K562 (cell line): Measurements from ENCODE around the gene KCNJ10. TPM values are rescaled to one million over a fixed set of nuclear protein-coding genes. Genes with fewer than 3 reads are reported as not detected.

Source experiments
- polyA plus RNA-seq, 8 experiments: library from polyadenylated mRNA; depleted of rRNA in 4 of 8; stranded (reverse) in 5 of 8; unstranded in 3 of 8; fragments of >200 nt; fragmentation: Nextera tagmentation in 2 of 8; fragmentation: Illumina TruSeq in 1 of 8; extraction: Ambion mirVana in 2 of 8; extraction: Trizol in 1 of 8; gene quantifications; 2 replicates each; pipeline versions ENCODE4 v1.2.1 to v1.2.3, GENCODE V29; 2011 to 2014; ENCODE audit warnings: inconsistent platforms in 1 of 8, missing spikeins in 1 of 8
- total RNA-seq, 7 experiments: library from RNA; depleted of rRNA in 6 of 7; stranded (reverse); fragments of >200 nt in 6 of 7; fragmentation: Illumina TruSeq in 2 of 7; extraction: Trizol in 2 of 7; gene quantifications; 2 replicates each; pipeline versions ENCODE4 v1.2.1 to v1.2.3, GENCODE V29; 2011 to 2021; ENCODE audit warnings: low replicate concordance in 1 of 7

Gene KCNJ10
- total and polyA plus RNA-seq, 9 of the 15 experiments (the other 6 are each of a cell fraction or from before 2014, with no cell fraction given), result 0.06 to 0.11 TPM; not detected in 7

Other genes with a start within 250 kb of the KCNJ10 start
Only the 7 nearest of the 15 such genes appear.
- gene SLAMF9, start 115.9 kb downstream of the KCNJ10 start, total RNA-seq (2014; rRNA removed), result not detected in 2 replicates
- gene SLAMF9, start 115.9 kb downstream of the KCNJ10 start, total RNA-seq (2014; rRNA removed; fragmentation: Illumina TruSeq; extraction: Trizol), result not detected in 2 replicates
- gene SLAMF9, start 115.9 kb downstream of the KCNJ10 start, total RNA-seq (2015; rRNA removed; fragmentation: Illumina TruSeq; extraction: Trizol), result not detected in 2 replicates
- not detected in 2 replicates for gene SLAMF9, start 115.9 kb downstream of the KCNJ10 start, total RNA-seq (2021)
- 0.13 TPM in 1 of 2 replicates, not detected in the other for gene SLAMF9, start 115.9 kb downstream of the KCNJ10 start, polyA plus RNA-seq (2011; rRNA removed)
- gene SLAMF9, start 115.9 kb downstream of the KCNJ10 start, polyA plus RNA-seq (2014; fragmentation: Illumina TruSeq; extraction: Trizol), result 0.25 TPM in 1 of 2 replicates, not detected in the other
- gene SLAMF9, start 115.9 kb downstream of the KCNJ10 start, polyA plus RNA-seq (2014; fragmentation: Nextera tagmentation; extraction: Ambion mirVana), result under 1 TPM in 1 of 2 experiments, not detected in 1; 0.21 TPM
- not detected in 2 replicates for gene SLAMF9, start 115.9 kb downstream of the KCNJ10 start, polyA plus RNA-seq (2014; rRNA removed)
- gene PIGM, start 38.2 kb downstream of the KCNJ10 start, total RNA-seq (2014; rRNA removed), result 2.6 and 3.8 TPM in 2 replicates
- gene PIGM, start 38.2 kb downstream of the KCNJ10 start, total RNA-seq (2014; rRNA removed; fragmentation: Illumina TruSeq; extraction: Trizol), result 5.0 and 5.1 TPM in 2 replicates
- gene PIGM, start 38.2 kb downstream of the KCNJ10 start, total RNA-seq (2015; rRNA removed; fragmentation: Illumina TruSeq; extraction: Trizol), result 4.2 and 4.7 TPM in 2 replicates
- 4.0 and 4.3 TPM in 2 replicates for gene PIGM, start 38.2 kb downstream of the KCNJ10 start, total RNA-seq (2021)
- gene PIGM, start 38.2 kb downstream of the KCNJ10 start, polyA plus RNA-seq (2011; rRNA removed), result 4.7 and 5.1 TPM in 2 replicates
- 5.4 and 6.7 TPM in 2 replicates for gene PIGM, start 38.2 kb downstream of the KCNJ10 start, polyA plus RNA-seq (2014; fragmentation: Illumina TruSeq; extraction: Trizol)
- gene PIGM, start 38.2 kb downstream of the KCNJ10 start, polyA plus RNA-seq (2014; fragmentation: Nextera tagmentation; extraction: Ambion mirVana), result 1 to 10 TPM; 3.0 to 3.4 TPM
- 4.0 and 4.8 TPM in 2 replicates for gene PIGM, start 38.2 kb downstream of the KCNJ10 start, polyA plus RNA-seq (2014; rRNA removed)
- gene KCNJ9, start 11.4 kb upstream of the KCNJ10 start, total RNA-seq (2014; rRNA removed), result not detected in 2 replicates
- gene KCNJ9, start 11.4 kb upstream of the KCNJ10 start, total RNA-seq (2014; rRNA removed; fragmentation: Illumina TruSeq; extraction: Trizol), result not detected in 2 replicates
- not detected in 2 replicates for gene KCNJ9, start 11.4 kb upstream of the KCNJ10 start, total RNA-seq (2015; rRNA removed; fragmentation: Illumina TruSeq; extraction: Trizol)
- gene KCNJ9, start 11.4 kb upstream of the KCNJ10 start, total RNA-seq (2021), result not detected in 2 replicates
- not detected in 2 replicates for gene KCNJ9, start 11.4 kb upstream of the KCNJ10 start, polyA plus RNA-seq (2011; rRNA removed)
- gene KCNJ9, start 11.4 kb upstream of the KCNJ10 start, polyA plus RNA-seq (2014; fragmentation: Illumina TruSeq; extraction: Trizol), result not detected in 2 replicates
- not detected for gene KCNJ9, start 11.4 kb upstream of the KCNJ10 start, polyA plus RNA-seq (2014; fragmentation: Nextera tagmentation; extraction: Ambion mirVana)
- gene KCNJ9, start 11.4 kb upstream of the KCNJ10 start, polyA plus RNA-seq (2014; rRNA removed), result not detected in 2 replicates
- gene IGSF8, start 28.5 kb upstream of the KCNJ10 start, total RNA-seq (2014; rRNA removed), result 7.3 and 8.6 TPM in 2 replicates
- gene IGSF8, start 28.5 kb upstream of the KCNJ10 start, total RNA-seq (2014; rRNA removed; fragmentation: Illumina TruSeq; extraction: Trizol), result 0.93 and 1.4 TPM in 2 replicates
- 3.2 and 3.9 TPM in 2 replicates for gene IGSF8, start 28.5 kb upstream of the KCNJ10 start, total RNA-seq (2015; rRNA removed; fragmentation: Illumina TruSeq; extraction: Trizol)
- gene IGSF8, start 28.5 kb upstream of the KCNJ10 start, total RNA-seq (2021), result 11.7 and 12.5 TPM in 2 replicates
- 3.9 and 10.0 TPM in 2 replicates for gene IGSF8, start 28.5 kb upstream of the KCNJ10 start, polyA plus RNA-seq (2011; rRNA removed)
- 3.1 and 5.9 TPM in 2 replicates for gene IGSF8, start 28.5 kb upstream of the KCNJ10 start, polyA plus RNA-seq (2014; fragmentation: Illumina TruSeq; extraction: Trizol)
- under 1 TPM; 0.32 to 0.35 TPM for gene IGSF8, start 28.5 kb upstream of the KCNJ10 start, polyA plus RNA-seq (2014; fragmentation: Nextera tagmentation; extraction: Ambion mirVana)
- gene IGSF8, start 28.5 kb upstream of the KCNJ10 start, polyA plus RNA-seq (2014; rRNA removed), result 7.1 and 7.6 TPM in 2 replicates
- gene ATP1A2, start 45.6 kb upstream of the KCNJ10 start, total RNA-seq (2014; rRNA removed), result not detected in 2 replicates
- not detected in 2 replicates for gene ATP1A2, start 45.6 kb upstream of the KCNJ10 start, total RNA-seq (2014; rRNA removed; fragmentation: Illumina TruSeq; extraction: Trizol)
- not detected in 2 replicates for gene ATP1A2, start 45.6 kb upstream of the KCNJ10 start, total RNA-seq (2015; rRNA removed; fragmentation: Illumina TruSeq; extraction: Trizol)
- 0.04 and 0.09 TPM in 2 replicates for gene ATP1A2, start 45.6 kb upstream of the KCNJ10 start, total RNA-seq (2021)
- gene ATP1A2, start 45.6 kb upstream of the KCNJ10 start, polyA plus RNA-seq (2011; rRNA removed), result 0.11 and 0.14 TPM in 2 replicates
- 0.04 TPM in 1 of 2 replicates, not detected in the other for gene ATP1A2, start 45.6 kb upstream of the KCNJ10 start, polyA plus RNA-seq (2014; fragmentation: Illumina TruSeq; extraction: Trizol)
- gene ATP1A2, start 45.6 kb upstream of the KCNJ10 start, polyA plus RNA-seq (2014; fragmentation: Nextera tagmentation; extraction: Ambion mirVana), result not detected
- not detected in 2 replicates for gene ATP1A2, start 45.6 kb upstream of the KCNJ10 start, polyA plus RNA-seq (2014; rRNA removed)
- not detected in 2 replicates for gene ATP1A4, start 81.4 kb upstream of the KCNJ10 start, total RNA-seq (2014; rRNA removed)
- not detected in 2 replicates for gene ATP1A4, start 81.4 kb upstream of the KCNJ10 start, total RNA-seq (2014; rRNA removed; fragmentation: Illumina TruSeq; extraction: Trizol)
- not detected in 2 replicates for gene ATP1A4, start 81.4 kb upstream of the KCNJ10 start, total RNA-seq (2015; rRNA removed; fragmentation: Illumina TruSeq; extraction: Trizol)
- gene ATP1A4, start 81.4 kb upstream of the KCNJ10 start, total RNA-seq (2021), result not detected in 2 replicates
- not detected in 2 replicates for gene ATP1A4, start 81.4 kb upstream of the KCNJ10 start, polyA plus RNA-seq (2011; rRNA removed)
- gene ATP1A4, start 81.4 kb upstream of the KCNJ10 start, polyA plus RNA-seq (2014; fragmentation: Illumina TruSeq; extraction: Trizol), result not detected in 2 replicates
- under 1 TPM in 1 of 2 experiments, not detected in 1; 0.07 TPM for gene ATP1A4, start 81.4 kb upstream of the KCNJ10 start, polyA plus RNA-seq (2014; fragmentation: Nextera tagmentation; extraction: Ambion mirVana)
- gene ATP1A4, start 81.4 kb upstream of the KCNJ10 start, polyA plus RNA-seq (2014; rRNA removed), result not detected in 2 replicates
- not detected in 2 replicates for gene CASQ1, start 120.4 kb upstream of the KCNJ10 start, total RNA-seq (2014; rRNA removed)
- not detected in 2 replicates for gene CASQ1, start 120.4 kb upstream of the KCNJ10 start, total RNA-seq (2014; rRNA removed; fragmentation: Illumina TruSeq; extraction: Trizol)
- not detected in 2 replicates for gene CASQ1, start 120.4 kb upstream of the KCNJ10 start, total RNA-seq (2015; rRNA removed; fragmentation: Illumina TruSeq; extraction: Trizol)
- gene CASQ1, start 120.4 kb upstream of the KCNJ10 start, total RNA-seq (2021), result not detected in 2 replicates
- gene CASQ1, start 120.4 kb upstream of the KCNJ10 start, polyA plus RNA-seq (2011; rRNA removed), result not detected in 2 replicates
- gene CASQ1, start 120.4 kb upstream of the KCNJ10 start, polyA plus RNA-seq (2014; fragmentation: Illumina TruSeq; extraction: Trizol), result not detected in 2 replicates
- gene CASQ1, start 120.4 kb upstream of the KCNJ10 start, polyA plus RNA-seq (2014; fragmentation: Nextera tagmentation; extraction: Ambion mirVana), result not detected
- gene CASQ1, start 120.4 kb upstream of the KCNJ10 start, polyA plus RNA-seq (2014; rRNA removed), result not detected in 2 replicates